ENCODE results near the gene INAFM2.

DNA sequence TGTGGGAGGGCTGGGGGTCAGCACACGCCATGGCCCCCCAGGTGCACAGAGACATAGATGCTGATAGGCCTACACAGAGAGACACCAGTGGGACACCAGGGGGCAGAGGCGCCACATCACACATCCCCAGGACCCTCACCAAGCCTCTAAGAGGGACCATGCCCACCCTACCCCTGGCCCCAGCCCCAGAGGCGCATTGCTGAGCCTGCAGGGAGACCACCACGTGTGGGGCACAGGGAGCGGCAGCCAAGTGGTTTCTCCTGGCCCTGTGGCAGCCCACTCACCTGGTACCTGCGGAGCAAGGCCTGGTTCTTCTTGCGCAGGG, 16.1 kb downstream of the INAFM2 start:
- TF ChIP-seq CTCF (IDR thresholded peaks at IDR 0.05; ENCODE audit: extremely low read depth in 1 of 2, insufficient read depth in 1 of 2, low read depth in 1 of 2, low read length in 2 of 2), result peak in 1 of 2 donors; percentile 29
- no peak for TF ChIP-seq POLR2AphosphoS5 (IDR thresholded peaks at IDR 0.05; ENCODE audit: insufficient read depth, low read depth, low read length)
- TF ChIP-seq POLR2A (IDR thresholded peaks at IDR 0.05; ENCODE audit: low read depth, low read length), result no peak
- no peak for TF ChIP-seq JUN (IDR thresholded peaks at IDR 0.05; ENCODE audit: borderline replicate concordance, insufficient read depth, insufficient read length, low read depth)
- TF ChIP-seq MYC (IDR thresholded peaks at IDR 0.05; ENCODE audit: low read depth, low read length), result no peak
